ENCODE data around the gene SNX8.

GRCh38 chr7:2253525-2254244, 60.6 kb downstream of the SNX8 start:
- TF ChIP-seq EP300 (IDR thresholded peaks at IDR 0.05), result no peak
- no peak for TF ChIP-seq USF2 (IDR thresholded peaks at IDR 0.05)
- TF ChIP-seq CTCF (IDR thresholded peaks at IDR 0.05), result no peak
- no peak for TF ChIP-seq MAX (IDR thresholded peaks at IDR 0.05)
- TF ChIP-seq RFX5 (IDR thresholded peaks at IDR 0.05), result no peak
- TF ChIP-seq NR3C1 (IDR thresholded peaks at IDR 0.05), result no peak
- no peak for TF ChIP-seq MAZ (IDR thresholded peaks at IDR 0.05; ENCODE audit: borderline replicate concordance, low read depth, low read length)
- no peak for TF ChIP-seq POLR2A (IDR thresholded peaks at IDR 0.05; ENCODE audit: low read length)
- no peak for TF ChIP-seq CBX2 (IDR thresholded peaks at IDR 0.05; ENCODE audit: borderline replicate concordance, low read depth)
- no peak for TF ChIP-seq CHD2 (IDR thresholded peaks at IDR 0.05; ENCODE audit: low read length, partially characterized antibody)
- no peak for TF ChIP-seq CEBPB (IDR thresholded peaks at IDR 0.05)
- no peak for TF ChIP-seq REST (IDR thresholded peaks at IDR 0.05)

Measured in A549 (cell line).